Measurements from ENCODE around the gene GOSR1.
A peak's percentile ranks its signal among the peaks of the same experiment; 100 is the strongest.
"Not testable (repeated sequence)": the region's sequence is repeated elsewhere in the genome, so short reads cannot be mapped to it uniquely, and the experiment has no call there.

The GOSR1 gene

GRCh38 chr17:30477083-30477773 is at the start of gene GOSR1:
Gene GOSR1, plus strand, starts transcription at chr17:30477408. Its CDS starts 26 bp downstream, at chr17:30477434.
- DNase-seq (ENCODE audit: low spot score), result peak; percentile 97

DNA sequence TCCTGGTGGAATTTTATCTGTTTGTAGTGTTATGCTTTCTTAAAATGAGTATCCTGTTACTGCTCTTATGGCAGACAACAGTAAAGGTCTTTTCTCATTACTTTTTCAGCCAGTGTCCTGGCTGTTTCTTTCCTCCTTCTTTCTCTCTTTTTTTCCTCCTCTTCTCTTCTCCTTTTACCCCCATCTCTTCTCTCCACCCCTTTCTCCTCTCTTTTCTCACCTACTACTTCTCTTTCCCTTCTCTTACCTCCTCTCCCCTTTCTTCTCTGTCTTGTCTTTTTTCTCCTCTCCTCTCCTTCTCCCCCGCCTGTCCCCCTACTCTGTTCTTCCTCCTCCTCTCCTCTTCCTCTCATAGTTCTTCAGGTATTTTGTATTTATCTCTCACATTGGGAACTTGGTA is 49.6 kb upstream of the GOSR1 start:
- DNase-seq (ENCODE audit: low spot score), result no peak

DNA sequence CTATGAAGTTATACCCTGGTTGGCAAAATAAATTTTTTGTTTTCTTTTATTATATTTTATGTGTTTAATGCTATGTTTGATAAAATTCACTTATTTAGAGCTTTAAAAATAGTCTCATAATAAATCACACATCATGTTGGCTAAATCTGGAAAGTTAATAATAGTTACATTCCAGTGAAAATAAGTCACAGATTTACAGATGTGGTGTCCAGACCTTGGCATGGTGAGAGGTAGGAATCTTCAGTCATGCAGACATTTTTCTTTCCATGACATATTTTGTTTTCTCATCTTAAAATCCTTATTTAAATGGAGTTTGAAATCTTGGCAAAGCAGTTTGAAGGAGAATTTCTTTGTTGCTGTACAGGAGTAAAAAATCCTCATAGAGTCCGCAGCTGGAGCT is 48.1 kb upstream of the GOSR1 start:
- DNase-seq (ENCODE audit: low spot score), result no peak

GRCh38 chr17:30433514-30433913 is 43.7 kb upstream of the GOSR1 start:
- peak; percentile 42 for DNase-seq (ENCODE audit: low spot score)

DNA sequence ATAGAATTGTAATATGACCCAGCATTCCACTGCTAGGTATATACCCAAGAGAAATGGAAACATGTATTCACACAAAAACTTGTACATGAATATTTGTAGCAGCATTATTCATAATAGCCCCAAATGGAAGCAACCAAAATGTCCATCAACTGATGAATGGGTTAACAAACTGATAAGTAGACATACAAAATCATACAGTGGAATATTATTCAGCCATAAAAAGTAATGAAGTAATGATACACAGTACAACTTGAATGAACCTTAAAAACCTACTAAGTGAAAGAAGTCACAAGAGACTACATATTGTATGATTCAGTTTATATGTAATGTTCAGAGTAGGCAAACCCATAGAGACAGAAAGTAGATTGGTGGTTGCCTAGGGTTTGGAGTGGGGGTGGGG is 40.5 kb upstream of the GOSR1 start:
- DNase-seq (ENCODE audit: low spot score), result no peak

- DNase-seq (ENCODE audit: low spot score), result no peak
These were observed 33.5 kb upstream of the GOSR1 start for GRCh38 chr17:30443721-30444120.

DNA sequence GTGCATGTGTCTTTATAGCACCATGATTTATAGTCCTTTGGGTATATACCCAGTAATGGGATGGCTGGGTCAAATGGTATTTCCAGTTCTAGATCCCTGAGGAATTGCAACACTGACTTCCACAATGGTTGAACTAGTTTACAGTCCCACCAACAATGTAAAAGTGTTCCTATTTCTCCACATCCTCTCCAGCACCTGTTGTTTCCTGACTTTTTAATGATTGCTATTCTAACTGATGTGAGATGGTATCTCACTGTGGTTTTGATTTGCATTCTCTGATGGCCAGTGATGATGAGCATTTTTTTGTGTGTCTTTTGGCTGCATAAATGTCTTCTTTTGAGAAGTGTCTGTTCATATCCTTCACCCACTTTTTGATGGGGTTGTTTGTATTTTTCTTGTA is 30.6 kb upstream of the GOSR1 start:
- DNase-seq (ENCODE audit: low spot score), result not testable (repeated sequence)

DNA sequence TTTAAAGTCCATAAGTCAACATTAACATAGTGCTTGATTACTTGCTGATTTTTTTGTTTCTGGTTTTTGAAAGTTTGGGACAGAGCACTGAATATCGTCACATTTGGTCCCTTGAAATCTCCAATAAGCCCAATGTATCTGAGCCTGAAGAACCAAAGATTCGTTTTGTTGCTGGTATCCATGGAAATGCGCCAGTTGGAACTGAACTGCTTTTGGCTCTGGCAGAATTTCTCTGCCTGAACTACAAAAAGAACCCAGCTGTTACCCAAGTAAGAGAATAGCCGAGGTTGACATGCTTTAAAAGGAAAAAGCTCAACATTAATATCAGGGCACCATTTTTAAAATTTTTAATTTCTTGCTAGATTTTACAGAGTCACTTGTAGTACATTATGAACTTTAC is 27.7 kb upstream of the GOSR1 start:
- no peak for DNase-seq (ENCODE audit: low spot score)

- DNase-seq (ENCODE audit: low spot score), result no peak
These were observed 26.8 kb upstream of the GOSR1 start for GRCh38 chr17:30450125-30451027.

- no peak for DNase-seq (ENCODE audit: low spot score)
These were observed 22.6 kb upstream of the GOSR1 start for GRCh38 chr17:30454635-30455034.

- DNase-seq (ENCODE audit: low spot score), result no peak
These were observed 18.8 kb upstream of the GOSR1 start for GRCh38 chr17:30458371-30458770.

- not testable (repeated sequence) for DNase-seq (ENCODE audit: low spot score)
These were observed 18.3 kb upstream of the GOSR1 start for GRCh38 chr17:30458797-30459413.

DNA sequence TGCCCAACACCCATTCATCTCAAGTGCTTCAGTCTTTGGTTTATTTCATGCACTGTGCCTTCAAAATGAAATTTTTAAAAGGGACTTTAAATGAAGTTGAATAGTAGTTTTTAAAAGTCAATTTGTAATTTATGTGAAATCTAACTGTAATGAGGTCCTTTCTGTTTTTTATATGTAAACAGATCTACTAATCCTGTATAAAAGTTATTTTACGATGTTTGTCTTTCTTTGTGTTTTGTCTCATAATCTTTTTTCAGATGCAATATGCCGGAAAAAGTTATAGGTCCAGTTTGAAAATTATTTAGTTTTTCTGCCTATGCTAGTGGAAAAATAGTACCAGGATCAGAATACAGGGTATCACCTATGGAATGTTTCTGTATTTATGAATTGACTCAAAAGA is 8.7 kb upstream of the GOSR1 start:
- DNase-seq (ENCODE audit: low spot score), result no peak

DNA sequence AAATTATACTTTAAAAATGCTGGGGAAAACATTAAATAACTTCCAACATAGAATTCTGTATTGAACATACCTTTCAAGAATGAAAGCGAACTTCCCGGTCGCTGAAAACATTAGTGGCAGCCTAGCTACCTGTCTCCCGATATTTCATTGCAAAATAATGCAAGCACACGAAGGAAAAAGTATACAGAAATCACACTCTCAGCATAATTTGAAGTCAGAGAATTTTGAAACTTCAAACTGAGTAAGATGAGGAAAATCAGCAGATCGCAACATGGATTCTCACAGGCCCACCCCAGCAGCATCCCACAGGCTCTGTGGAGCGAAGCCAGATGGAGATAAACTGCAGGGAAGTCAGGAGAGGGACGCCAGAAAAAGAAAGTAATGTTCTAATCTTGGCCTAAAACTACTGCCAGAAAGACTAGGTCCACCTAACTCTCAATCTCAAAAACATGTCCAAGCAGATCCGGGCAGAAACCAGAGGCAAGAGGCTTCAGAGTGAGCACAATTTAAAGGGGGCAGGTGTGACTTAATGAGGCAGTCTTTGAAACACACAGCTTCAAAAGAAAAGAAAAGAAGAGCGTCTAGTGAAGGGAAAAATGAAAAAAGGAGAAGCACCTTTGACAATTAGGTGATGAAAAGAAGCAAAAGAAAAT is 4.8 kb upstream of the GOSR1 start:
- no peak for DNase-seq (ENCODE audit: low spot score)

DNA sequence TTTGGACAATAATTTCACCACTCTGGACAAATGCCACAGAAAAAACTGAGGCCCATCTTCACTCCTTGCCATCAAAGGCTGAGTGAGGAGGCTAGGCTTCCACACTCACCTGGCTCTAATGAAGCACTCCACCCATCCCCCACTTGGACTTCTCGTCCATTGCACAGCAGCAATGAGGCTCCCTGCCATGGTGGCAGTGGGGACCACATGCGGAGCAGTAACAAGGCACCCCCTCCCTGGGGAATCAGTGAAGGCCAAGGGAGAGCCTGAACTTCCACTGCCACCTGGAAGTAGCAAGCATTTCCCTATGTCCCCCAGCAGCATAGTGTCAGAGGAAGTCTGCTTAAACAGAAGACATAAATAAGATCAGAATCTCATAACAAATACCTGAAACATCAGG is 2.0 kb upstream of the GOSR1 start:
- no peak for DNase-seq (ENCODE audit: low spot score)

DNA sequence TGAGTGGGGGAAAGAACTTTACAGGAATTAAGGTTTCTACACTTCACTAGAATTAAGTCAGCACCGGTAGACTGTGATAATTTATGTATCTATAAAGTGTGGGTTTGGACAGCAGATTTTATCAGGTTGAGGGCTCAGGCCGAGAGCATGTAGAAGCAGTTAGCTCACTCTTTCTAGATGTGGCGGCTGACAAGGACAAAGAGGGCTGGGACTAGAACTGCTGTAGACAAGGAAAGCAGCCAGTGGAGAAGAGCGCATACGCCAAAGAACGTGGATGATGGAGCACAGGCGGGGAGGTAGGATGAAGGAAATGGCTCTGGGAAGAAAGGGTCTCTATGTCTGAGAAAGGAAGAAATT is 504 bp upstream of the GOSR1 start:
- no peak for DNase-seq (ENCODE audit: low spot score)

DNA sequence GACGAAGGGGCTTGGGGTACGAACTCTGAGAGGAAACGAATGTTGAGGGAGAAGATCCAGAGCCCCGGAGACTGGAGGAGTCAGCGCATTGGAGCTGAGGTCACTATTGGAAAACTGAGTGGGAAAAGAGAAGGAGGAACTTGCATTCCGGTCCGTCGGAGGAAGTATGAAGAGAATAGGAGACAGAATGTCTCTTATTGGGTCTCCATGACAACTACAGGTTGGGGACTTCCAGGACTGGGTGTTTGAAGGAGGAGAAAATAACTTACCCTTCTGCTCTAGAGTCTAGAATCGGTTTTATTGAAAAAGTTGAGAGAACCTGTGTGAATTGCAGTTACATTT is 537 bp downstream of the GOSR1 start:
- no peak for DNase-seq (ENCODE audit: low spot score)

DNA sequence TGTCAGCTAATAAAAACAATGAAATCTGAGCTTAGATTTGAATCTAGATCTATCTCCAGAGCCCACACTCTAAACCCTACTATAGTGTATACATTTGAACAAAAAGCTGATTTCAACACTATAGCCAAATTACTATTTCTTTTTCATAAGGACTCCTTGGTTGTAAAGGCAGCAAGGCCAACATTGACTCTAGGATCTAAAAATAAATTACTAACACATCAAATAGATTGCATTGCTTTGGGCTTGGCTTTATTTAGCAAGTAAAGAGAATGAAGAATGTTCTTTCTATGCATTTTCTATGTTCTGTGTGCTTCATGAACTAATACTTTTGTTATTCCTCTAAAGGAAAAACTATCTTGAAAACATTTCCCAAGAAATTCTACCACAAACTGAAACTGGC is 5.3 kb downstream of the GOSR1 start:
- DNase-seq (ENCODE audit: low spot score), result no peak

GRCh38 chr17:30483159-30483558 is 6.0 kb downstream of the GOSR1 start:
- DNase-seq (ENCODE audit: low spot score), result no peak

- no peak for DNase-seq (ENCODE audit: low spot score)
These were observed 16.6 kb downstream of the GOSR1 start for GRCh38 chr17:30493780-30494179.

DNA sequence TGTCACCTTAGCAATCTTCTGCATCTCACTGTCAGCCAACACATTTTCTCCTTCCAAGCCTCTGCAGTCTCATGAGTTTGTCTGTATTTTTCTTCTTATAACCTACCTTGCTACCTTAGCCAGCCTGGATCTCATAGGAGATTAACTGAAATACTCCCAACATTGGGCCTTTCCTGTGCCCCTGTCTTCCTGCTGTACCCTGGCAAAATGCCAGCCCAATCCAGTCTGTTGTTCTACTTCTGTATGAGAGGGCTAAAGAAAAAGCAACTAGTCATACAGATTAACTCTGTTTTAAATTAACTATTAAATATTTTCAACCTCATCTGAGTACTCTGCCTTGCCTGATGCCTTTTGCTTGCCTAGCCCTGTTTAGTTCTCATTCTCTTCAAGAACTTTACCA is 18.4 kb downstream of the GOSR1 start:
- DNase-seq (ENCODE audit: low spot score), result no peak

DNA sequence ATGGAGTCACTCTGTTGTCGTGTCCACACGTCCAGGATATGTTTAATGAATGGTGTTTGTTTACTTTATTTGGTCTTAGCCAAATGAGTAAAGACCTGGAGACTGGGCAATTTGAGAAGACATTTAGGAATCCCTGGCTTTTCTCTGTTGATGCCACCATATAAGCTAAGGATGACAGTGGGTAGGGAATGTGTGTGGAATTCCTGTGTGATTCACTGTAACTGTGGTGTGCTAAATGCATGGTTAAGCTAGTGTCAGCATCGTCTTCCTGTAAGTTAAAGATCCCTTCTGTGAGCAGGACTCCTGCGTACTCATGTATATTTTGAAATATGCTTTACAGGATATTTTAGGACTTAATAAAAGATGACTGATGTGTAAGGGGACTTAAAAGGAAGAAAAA is 26.4 kb downstream of the GOSR1 start:
- no peak for DNase-seq (ENCODE audit: low spot score)
